NCI-H748 (cell line): ENCODE measurements around the gene CFAP100.

ENCODE experiments used
- DNase-seq: peaks from one replicate; lab custom pipeline; 2025; ENCODE audit not compliant: unreplicated experiment; lab: John Stamatoyannopoulos, UW

Gene CFAP100

DNA sequence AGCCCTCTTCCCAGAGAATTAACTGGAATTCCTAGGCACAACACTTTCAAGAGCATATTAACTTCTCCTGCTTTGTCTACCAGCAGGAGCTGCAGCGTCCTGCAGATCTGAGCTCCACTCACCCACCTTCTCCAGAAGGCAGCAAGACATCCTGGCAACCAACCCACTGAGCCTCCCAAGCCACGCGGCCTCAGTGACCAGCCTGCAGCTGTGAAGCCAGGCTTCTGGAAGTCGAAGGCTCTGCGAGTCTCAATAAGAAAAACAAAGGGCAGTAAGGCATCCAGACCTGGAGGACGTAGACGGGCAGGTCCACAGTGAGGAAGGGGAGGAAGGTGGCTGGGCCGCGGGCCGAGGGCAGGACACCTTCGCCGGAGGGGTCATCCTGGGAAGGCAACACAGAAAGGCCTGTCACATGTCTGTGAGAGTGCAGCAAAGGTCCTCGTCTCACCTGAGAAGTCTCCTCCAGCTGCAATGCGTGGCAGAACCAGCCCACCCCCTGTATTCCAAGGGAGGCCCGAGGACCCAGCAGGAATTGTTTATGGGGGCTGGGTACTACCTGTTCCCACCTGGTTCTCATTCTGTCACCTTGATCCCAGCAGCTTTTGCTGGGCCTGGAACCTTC is 44.7 kb downstream of the CFAP100 start:
- no peak for DNase-seq

- no peak for DNase-seq
Observed at GRCh38 chr3:126439968-126440708, 45.4 kb downstream of the CFAP100 start.

DNA sequence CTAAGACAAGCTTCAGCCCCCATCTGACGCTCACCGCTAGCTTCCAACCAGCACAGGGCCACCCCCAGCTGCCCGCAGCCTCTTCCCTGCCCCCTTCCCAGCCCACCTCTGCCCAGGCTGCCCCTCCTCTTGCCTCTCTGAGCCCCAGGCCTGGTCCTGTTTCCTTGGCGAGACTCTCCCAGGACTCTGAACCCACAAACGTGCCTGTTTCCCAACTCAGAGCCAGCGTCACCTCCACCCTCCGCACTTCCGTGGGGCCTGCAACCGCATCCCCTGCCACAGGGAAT is 45.9 kb downstream of the CFAP100 start:
- DNase-seq, result no peak

- no peak for DNase-seq
Observed at GRCh38 chr3:126441256-126441880, 46.7 kb downstream of the CFAP100 start.

DNA sequence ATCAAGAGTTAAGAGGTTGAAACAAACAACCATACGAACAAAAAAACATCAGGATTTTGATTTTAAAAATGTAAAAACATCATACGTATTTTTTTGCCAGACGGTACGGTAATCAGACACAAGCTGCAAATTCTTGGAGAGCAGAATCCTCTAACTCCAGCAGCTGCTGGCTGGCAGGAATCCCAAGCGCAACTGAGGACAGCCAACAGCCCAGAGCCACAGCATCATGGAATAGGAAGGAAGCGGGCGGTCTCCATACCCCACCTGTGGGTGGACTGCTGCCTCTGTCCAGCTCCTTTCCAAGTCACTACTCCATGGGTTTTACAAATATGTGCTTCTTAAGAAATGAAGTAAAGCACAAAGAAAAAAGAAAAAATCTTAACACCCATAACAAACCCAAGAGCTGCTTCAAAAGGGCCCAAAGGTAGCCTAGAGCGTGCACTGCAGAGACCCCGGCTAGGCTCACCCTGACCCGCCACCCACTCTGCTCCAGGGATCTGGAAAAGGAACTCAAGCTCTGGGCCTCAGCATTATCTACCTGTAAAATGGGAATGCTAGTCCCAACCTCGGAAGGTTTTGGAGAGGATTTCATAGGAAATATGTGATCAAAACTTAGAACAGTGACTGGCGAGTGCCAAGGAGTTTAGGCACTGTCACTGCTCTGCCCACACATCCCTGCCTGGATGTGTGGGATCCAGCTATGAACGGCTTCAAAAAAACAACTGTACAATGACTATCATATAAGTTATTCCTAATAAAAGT is 47.6 kb downstream of the CFAP100 start:
- DNase-seq, result no peak

GRCh38 chr3:126442856-126443242 is 48.1 kb downstream of the CFAP100 start:
- no peak for DNase-seq

DNA sequence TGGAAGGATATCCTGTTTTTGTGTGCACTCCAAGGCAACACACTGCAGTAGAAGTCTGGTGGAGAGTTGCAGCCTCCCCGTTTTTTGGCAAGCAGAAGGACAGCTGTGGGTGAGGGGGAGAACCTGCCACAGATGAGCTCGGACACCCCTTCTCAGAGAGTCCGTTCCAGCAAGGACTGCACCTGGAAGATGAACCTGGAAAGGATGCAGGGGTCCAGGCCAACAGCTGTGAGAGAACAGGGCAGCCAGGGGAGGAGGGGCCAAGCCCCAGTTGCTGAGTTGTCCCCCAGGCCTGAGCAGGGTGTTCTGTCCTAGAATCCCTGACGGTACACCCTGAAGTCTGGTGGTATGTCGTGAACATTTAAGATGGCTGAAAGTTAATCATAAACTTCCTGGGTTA is 50.8 kb downstream of the CFAP100 start:
- DNase-seq, result no peak

GRCh38 chr3:126446301-126446700 is 51.6 kb downstream of the CFAP100 start:
- DNase-seq, result no peak

- DNase-seq, result no peak
Observed at GRCh38 chr3:126446791-126447190, 52.1 kb downstream of the CFAP100 start.

- DNase-seq, result no peak
Observed at GRCh38 chr3:126447456-126448106, 52.9 kb downstream of the CFAP100 start.

GRCh38 chr3:126448136-126448892 is 53.6 kb downstream of the CFAP100 start:
- DNase-seq, result no peak

DNA sequence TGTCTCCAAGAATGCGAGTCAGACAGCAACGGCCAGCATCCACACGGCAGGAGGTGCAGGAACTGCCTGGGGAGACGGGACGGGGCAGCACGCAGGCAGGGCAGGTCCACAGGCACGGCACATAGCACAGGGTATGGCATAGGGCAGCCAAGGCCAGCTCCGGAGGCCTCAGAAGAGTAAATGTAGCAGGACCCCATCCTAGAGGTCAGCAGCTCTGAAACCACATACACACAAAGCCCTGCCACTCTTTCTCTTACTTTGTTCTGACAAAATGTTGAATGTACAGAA is 54.1 kb downstream of the CFAP100 start:
- no peak for DNase-seq

- DNase-seq, result no peak
Observed at GRCh38 chr3:126449621-126450051, 54.9 kb downstream of the CFAP100 start.

DNA sequence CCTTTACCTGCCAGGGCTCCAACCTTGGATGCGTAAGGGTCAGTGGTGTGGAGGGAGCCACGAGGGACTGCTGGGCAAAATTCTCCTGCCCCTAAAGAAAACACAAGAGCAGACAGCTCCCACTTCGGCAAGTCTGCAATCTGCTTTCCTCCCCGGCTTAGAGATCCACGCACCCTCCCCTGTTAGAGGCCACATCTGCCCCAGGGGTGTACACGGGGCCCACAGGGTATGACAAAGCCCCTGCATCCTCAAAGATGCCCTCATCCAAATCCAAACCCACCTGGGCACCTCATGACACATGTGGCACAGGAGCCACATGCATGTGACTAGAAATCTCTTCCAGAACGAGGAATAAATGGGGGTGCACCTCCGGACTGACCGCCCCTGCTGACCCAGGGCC is 55.5 kb downstream of the CFAP100 start:
- no peak for DNase-seq

- DNase-seq, result no peak
Observed at GRCh38 chr3:126450744-126451143, 56.0 kb downstream of the CFAP100 start.

DNA sequence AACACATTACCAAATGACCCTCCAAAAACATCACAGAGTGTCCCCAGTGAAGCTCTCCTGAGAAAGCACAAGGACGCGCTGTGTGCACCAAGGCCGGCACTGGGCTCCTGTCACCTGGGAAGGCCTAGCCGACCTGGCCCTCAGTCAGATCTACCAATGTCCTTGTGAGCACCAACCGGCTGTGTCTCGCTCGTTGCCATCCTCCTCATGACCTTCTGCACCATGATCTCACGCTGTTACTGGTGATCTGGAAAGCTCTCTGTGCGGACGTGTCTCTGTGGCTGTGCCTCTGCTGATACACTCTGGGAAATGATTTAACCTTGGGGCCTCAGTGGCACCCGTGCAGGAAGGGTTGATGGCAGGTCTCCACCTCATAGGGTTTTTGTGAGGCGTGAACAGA is 56.8 kb downstream of the CFAP100 start:
- DNase-seq, result no peak

GRCh38 chr3:126452213-126452612 is 57.5 kb downstream of the CFAP100 start:
- DNase-seq, result no peak

GRCh38 chr3:126454025-126454424 is 59.3 kb downstream of the CFAP100 start:
- DNase-seq, result no peak

GRCh38 chr3:126454437-126455198 is 59.9 kb downstream of the CFAP100 start:
- no peak for DNase-seq

DNA sequence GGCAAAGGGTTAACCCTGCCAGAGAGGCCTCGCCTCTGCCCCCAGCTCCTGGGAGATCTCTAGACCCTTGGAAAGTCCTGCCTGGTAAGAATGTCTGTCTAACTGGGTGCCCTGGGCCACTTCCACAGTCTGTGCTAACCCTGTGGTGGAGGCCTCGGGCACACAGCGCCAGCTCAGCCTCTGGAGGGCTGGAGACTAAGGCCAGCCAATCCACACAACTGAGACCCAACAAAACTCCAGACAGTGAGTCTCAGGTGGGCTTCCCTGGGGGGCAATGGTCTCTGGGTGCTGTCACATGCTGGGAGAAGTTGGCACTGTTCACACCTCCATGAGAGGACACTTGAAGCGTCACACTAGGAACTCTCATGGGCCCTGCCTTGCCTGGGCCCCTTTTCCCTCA is 61.5 kb downstream of the CFAP100 start:
- no peak for DNase-seq
